Keratinocyte (primary cell): ENCODE data around the gene ABHD6.

Experiments
- EZH2 ChIP-seq: IDR thresholded peaks from one replicate; pipeline ENCODE4 v1.6.1; 2012; ENCODE audit warnings: inconsistent platforms, mild to moderate bottlenecking, low read length, moderate library complexity
- TF ChIP-seq, protein P1 (sequence below), 3 experiments: IDR thresholded peaks in 1 of 3; conservative IDR thresholded peaks in 1 of 3; optimal IDR thresholded peaks in 1 of 3; 2 replicates in 2 of 3; 3 replicates in 1 of 3; pipeline versions ENCODE3 to v1.5.1; 2011; ENCODE audit warnings: low read length in 3 of 3, mild to moderate bottlenecking in 3 of 3, moderate library complexity in 2 of 3, control low read depth in 1 of 3, inconsistent platforms in 1 of 3; ENCODE audit not compliant: insufficient read depth in 2 of 3; ENCODE audit errors: extremely low read depth in 1 of 3

DNA sequence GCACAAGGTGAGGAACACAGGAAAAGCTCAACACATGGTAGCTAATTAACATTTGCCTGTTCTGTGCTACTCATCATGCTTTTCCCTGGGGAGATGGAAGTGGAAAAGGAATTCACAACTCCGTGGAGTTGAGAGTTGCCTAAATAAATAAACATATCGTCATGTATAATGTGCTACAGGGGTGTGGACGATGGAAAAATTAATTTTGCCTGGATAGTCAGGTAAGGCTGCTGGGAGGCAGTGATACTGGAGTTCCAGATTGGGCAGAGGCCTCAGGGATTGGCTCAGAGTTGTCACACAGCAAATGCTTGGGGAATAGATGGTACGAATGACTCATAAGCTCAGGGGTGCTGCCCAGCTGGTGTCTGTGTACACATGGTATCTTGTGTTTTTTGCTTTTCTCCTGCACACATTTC lies 3.1 kb upstream of the ABHD6 start:
- no peak for TF ChIP-seq EZH2
- TF ChIP-seq, protein P1, sequence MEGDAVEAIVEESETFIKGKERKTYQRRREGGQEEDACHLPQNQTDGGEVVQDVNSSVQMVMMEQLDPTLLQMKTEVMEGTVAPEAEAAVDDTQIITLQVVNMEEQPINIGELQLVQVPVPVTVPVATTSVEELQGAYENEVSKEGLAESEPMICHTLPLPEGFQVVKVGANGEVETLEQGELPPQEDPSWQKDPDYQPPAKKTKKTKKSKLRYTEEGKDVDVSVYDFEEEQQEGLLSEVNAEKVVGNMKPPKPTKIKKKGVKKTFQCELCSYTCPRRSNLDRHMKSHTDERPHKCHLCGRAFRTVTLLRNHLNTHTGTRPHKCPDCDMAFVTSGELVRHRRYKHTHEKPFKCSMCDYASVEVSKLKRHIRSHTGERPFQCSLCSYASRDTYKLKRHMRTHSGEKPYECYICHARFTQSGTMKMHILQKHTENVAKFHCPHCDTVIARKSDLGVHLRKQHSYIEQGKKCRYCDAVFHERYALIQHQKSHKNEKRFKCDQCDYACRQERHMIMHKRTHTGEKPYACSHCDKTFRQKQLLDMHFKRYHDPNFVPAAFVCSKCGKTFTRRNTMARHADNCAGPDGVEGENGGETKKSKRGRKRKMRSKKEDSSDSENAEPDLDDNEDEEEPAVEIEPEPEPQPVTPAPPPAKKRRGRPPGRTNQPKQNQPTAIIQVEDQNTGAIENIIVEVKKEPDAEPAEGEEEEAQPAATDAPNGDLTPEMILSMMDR (optimal IDR thresholded peaks at IDR 0.05 in 1 of 3, IDR thresholded peaks at IDR 0.05 in 1 of 3, conservative IDR thresholded peaks at IDR 0.05 in 1 of 3; ENCODE audit: extremely low read depth in 1 of 3, insufficient read depth in 2 of 3, low read length in 3 of 3): no peak
